ENCODE data around the gene GOLIM4. TPM values are rescaled to one million over a fixed set of nuclear protein-coding genes. Genes with fewer than 3 reads are reported as not detected.
A peak's percentile ranks its signal among the peaks of the same experiment; 100 is the strongest.

Gene GOLIM4
- total and polyA plus RNA-seq, 7 donors: 12.3 to 37.4 (median 27.2) TPM

DNA sequence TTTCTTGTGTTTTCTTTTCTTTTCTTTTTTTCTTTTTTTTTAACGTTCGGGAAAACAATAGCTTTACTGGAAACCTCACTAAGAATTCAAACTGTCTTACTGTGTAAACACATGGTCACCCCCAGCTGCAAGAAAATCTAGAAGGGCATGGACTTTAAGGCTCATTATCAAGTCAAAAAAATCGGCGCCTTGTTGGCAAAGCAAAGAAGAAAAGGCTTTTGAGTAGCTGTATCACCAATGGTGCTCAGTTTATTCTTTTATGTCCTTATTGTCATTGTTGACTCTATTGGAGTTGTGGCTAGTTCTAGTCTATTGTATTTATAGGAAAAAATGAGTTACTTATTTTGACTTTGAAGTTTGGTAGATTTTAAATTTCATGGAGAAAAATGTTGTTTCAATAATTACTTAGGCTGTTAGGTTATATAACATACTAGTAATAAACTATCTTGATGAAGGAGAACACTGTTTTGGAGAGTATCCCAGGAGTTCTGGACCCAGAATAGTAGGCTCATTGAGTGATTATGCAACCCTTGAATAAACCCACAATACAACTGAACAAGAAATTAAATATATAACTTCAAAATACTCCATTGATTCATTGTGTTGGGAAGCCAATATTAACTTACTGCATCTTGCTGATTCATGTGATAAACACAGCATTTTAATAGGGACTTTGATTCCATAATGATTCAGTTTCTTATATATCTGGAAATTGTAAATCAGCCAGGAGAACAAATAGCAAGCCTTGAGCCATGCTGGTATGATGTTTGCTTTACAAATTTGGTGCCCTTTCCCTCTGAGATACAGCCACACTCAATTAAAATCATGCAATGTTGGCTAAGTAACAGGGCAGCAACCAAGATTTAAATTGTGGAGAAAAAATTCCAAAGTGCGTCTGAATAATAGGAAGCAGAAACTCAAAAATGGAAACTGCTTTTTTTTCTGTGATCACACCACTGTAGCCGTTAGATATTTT is 27.8 kb upstream of the GOLIM4 start:
- Histone ChIP-seq H3K36me3 (no peaks in the 10 kb centered on the region), H3K27me3 (no peaks in the 10 kb centered on the region), H3K27ac (peak overlapping the region in 2 of 4 donors; percentile 8 to 13), H3K4me1 (peaks cover 0 to 16% (median 11%) of the 10 kb centered on the region in 4 donors), H3K4me3 (no peak overlapping the region), H3K9me3 (no peaks in the 10 kb centered on the region)
- 11 to 56% methylated on average over 6 of the region's 6 CpGs for WGBS, 2 donors
- TF ChIP-seq POLR2AphosphoS5 (IDR thresholded peaks at IDR 0.05): peak in 1 of 4 donors; percentile 10
- no peak for TF ChIP-seq POLR2A (IDR thresholded peaks at IDR 0.05)
- intact Hi-C loops (cut with DNase I): no loop called here
- no peak for DNase-seq

GRCh38 chr3:168121184-168122017 is 25.7 kb upstream of the GOLIM4 start:
- no peaks in the 10 kb centered on the region for H3K27me3 ChIP-seq
- H3K9me3 ChIP-seq: no peaks in the 10 kb centered on the region
- H3K27ac ChIP-seq: no peak overlapping the region
- WGBS, 2 donors: 23 to 54% methylated on average over 4 of the region's 4 CpGs
- no peaks in the 10 kb centered on the region for H3K36me3 ChIP-seq
- peak; percentile 70 for DNase-seq
- TF ChIP-seq CTCF (IDR thresholded peaks at IDR 0.05): no peak
- no peak for TF ChIP-seq POLR2AphosphoS5 (IDR thresholded peaks at IDR 0.05)
- TF ChIP-seq POLR2A (IDR thresholded peaks at IDR 0.05): no peak
- no peak for TF ChIP-seq EP300 (IDR thresholded peaks at IDR 0.05)
- H3K4me1 ChIP-seq: peaks cover 0 to 16% (median 11%) of the 10 kb centered on the region in 4 donors
- H3K4me3 ChIP-seq: no peak overlapping the region
- intact Hi-C loops (cut with DNase I): no loop called here

GRCh38 chr3:168117853-168118313 is 22.2 kb upstream of the GOLIM4 start:
- DNase-seq: no peak
- WGBS, 2 donors: 9 to 44% methylated on average over 2 of the region's 2 CpGs
- peaks cover 0 to 3% (median 0%) of the 10 kb centered on the region in 4 donors for H3K4me1 ChIP-seq
- H3K4me3 ChIP-seq: no peak overlapping the region
- TF ChIP-seq CTCF (IDR thresholded peaks at IDR 0.05) (no peak), EP300 (IDR thresholded peaks at IDR 0.05) (no peak), POLR2A (IDR thresholded peaks at IDR 0.05) (no peak), POLR2AphosphoS5 (IDR thresholded peaks at IDR 0.05) (no peak)
- no peaks in the 10 kb centered on the region for H3K9me3 ChIP-seq
- no peaks in the 10 kb centered on the region for H3K36me3 ChIP-seq
- H3K27ac ChIP-seq: no peak overlapping the region
- H3K27me3 ChIP-seq: no peaks in the 10 kb centered on the region
- intact Hi-C loops (cut with DNase I): no loop called here

DNA sequence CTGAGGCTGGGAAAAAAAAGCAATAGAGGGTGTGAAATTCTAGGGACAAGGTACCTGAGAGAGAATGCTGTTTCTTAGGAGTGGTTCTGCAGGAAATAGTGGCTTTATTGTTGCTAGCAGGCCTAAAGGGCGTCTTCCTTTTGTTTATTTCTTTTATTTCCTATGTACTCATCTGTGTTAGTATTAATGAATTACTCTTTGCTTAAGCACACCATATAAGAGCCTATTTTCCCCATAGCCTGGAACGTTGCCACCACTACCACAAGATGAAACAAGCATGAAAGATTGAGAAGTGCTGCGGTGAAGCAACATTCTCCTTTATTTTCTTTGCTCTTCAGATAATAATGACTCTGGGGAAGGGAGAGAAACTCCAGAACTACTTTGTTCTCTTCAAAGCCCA is 21.3 kb upstream of the GOLIM4 start:
- no peak for TF ChIP-seq POLR2A (IDR thresholded peaks at IDR 0.05)
- TF ChIP-seq EP300 (IDR thresholded peaks at IDR 0.05): no peak
- no peak for TF ChIP-seq CTCF (IDR thresholded peaks at IDR 0.05)
- no peak for TF ChIP-seq POLR2AphosphoS5 (IDR thresholded peaks at IDR 0.05)
- 13 to 51% methylated on average over 3 of the region's 3 CpGs for WGBS, 2 donors
- Histone ChIP-seq H3K36me3 (no peaks in the 10 kb centered on the region), H3K27ac (no peak overlapping the region), H3K4me1 (no peaks in the 10 kb centered on the region), H3K4me3 (no peak overlapping the region), H3K27me3 (no peaks in the 10 kb centered on the region), H3K9me3 (no peaks in the 10 kb centered on the region)
- no peak for DNase-seq
- intact Hi-C loops (cut with DNase I): no loop called here

- no peaks in the 10 kb centered on the region for H3K4me1 ChIP-seq
- no peaks in the 10 kb centered on the region for H3K9me3 ChIP-seq
- H3K27me3 ChIP-seq: no peaks in the 10 kb centered on the region
- TF ChIP-seq POLR2A (IDR thresholded peaks at IDR 0.05): no peak
- TF ChIP-seq EP300 (IDR thresholded peaks at IDR 0.05): no peak
- no peak for TF ChIP-seq CTCF (IDR thresholded peaks at IDR 0.05)
- no peak for TF ChIP-seq POLR2AphosphoS5 (IDR thresholded peaks at IDR 0.05)
- H3K4me3 ChIP-seq: no peak overlapping the region
- intact Hi-C loops (cut with DNase I): no loop called here
- no peak overlapping the region for H3K27ac ChIP-seq
- 46 to 71% methylated on average over 4 of the region's 4 CpGs for WGBS, 2 donors
- DNase-seq: peak; percentile 67
- no peaks in the 10 kb centered on the region for H3K36me3 ChIP-seq
These were observed 20.6 kb upstream of the GOLIM4 start for GRCh38 chr3:168116279-168116678.
